T-cell (primary cell): Measurements from ENCODE around the gene HEMK1. TPM values are rescaled to one million over a fixed set of nuclear protein-coding genes. Genes with fewer than 3 reads are reported as not detected.

Experiments used
- ATAC-seq, 4 experiments: fragments of 200-7000 bp in 3 of 4; fragments of 150-1000 bp in 1 of 4; cut with Tn5 transposase; replicated peaks in 1 of 4; 1 replicate in 3 of 4; 2 replicates in 1 of 4; pipeline ENCODE4 v1.10.0; 2021; ENCODE audit warnings: moderate library complexity in 3 of 4, mild to moderate bottlenecking in 2 of 4, moderate number of reproducible peaks in 1 of 4
- CTCF ChIA-PET, 2 donors: fragments of 300-600 bp; sonication (Branson Sonifier 250); formaldehyde crosslinking; loops; one replicate each; lab custom pipeline; 2022; ENCODE audit warnings: antibody characterized with exemption in 2 of 2; lab: Charles Lee
- POLR2A ChIA-PET, 2 donors: fragments of 300-600 bp; sonication (Branson Sonifier 250); formaldehyde crosslinking; loops; one replicate each; lab custom pipeline; 2022; ENCODE audit warnings: antibody characterized with exemption in 2 of 2; lab: Charles Lee
- DNase-seq, 35 experiments: peaks; one replicate each; pipeline versions ENCODE4 v3.0.0 to v3.0.0-alpha.2; 2013 to 2023
- H3K27ac ChIP-seq: one replicate; pipeline ENCODE4 v1.5.1; 2013; ENCODE audit warnings: low read length
- H3K27me3 ChIP-seq, 2 experiments: replicated peaks in 1 of 2; 1 replicate in 1 of 2; 2 replicates in 1 of 2; pipeline versions ENCODE4 v1.6.1 to v1.7.0; 2013; ENCODE audit warnings: low read length in 1 of 2, mixed read lengths in 1 of 2; ENCODE audit not compliant: control insufficient read depth in 2 of 2, insufficient read depth in 2 of 2; ENCODE audit errors: extremely low read depth in 1 of 2
- H3K36me3 ChIP-seq, 2 donors: 1 replicate in 1 of 2; 2 replicates in 1 of 2; pipeline versions ENCODE4 v1.6.1 to v1.7.0; 2013; ENCODE audit warnings: low read length in 1 of 2; ENCODE audit not compliant: control insufficient read depth in 2 of 2, insufficient read depth in 1 of 2; ENCODE audit errors: extremely low read depth in 1 of 2
- H3K4me1 ChIP-seq, 2 experiments: 1 replicate in 1 of 2; 2 replicates in 1 of 2; pipeline versions ENCODE4 v1.6.1 to v1.7.0; 2013; ENCODE audit warnings: low read length in 2 of 2, mixed read lengths in 1 of 2; ENCODE audit not compliant: insufficient read depth in 2 of 2, control insufficient read depth in 1 of 2; ENCODE audit errors: extremely low read depth in 1 of 2
- H3K4me3 ChIP-seq, 2 donors: 1 replicate in 1 of 2; 2 replicates in 1 of 2; pipeline versions ENCODE4 v1.5.1 to v1.7.0; 2013; ENCODE audit warnings: mild to moderate bottlenecking in 2 of 2, low read length in 1 of 2, moderate library complexity in 1 of 2; ENCODE audit not compliant: control insufficient read depth in 1 of 2; ENCODE audit errors: extremely low read depth in 1 of 2
- H3K9me3 ChIP-seq: 2 replicates; pipeline ENCODE4 v1.7.0; 2013
- H3K27ac Mint-ChIP-seq, 2 donors: one replicate each; pipeline ENCODE4 v1.8.0; 2020 to 2021; ENCODE audit warnings: mild to moderate bottlenecking in 2 of 2, mixed read lengths in 2 of 2
- H3K27me3 Mint-ChIP-seq, 2 donors: one replicate each; pipeline ENCODE4 v1.8.0; 2021 to 2022; ENCODE audit warnings: mixed read lengths in 2 of 2
- H3K36me3 Mint-ChIP-seq: one replicate; pipeline ENCODE4 v1.8.0; 2021; ENCODE audit warnings: mixed read lengths
- H3K4me1 Mint-ChIP-seq, 3 donors: one replicate each; pipeline ENCODE4 v1.8.0; 2020 to 2022; ENCODE audit warnings: mixed read lengths in 3 of 3, mild to moderate bottlenecking in 1 of 3
- H3K4me3 Mint-ChIP-seq, 3 donors: one replicate each; pipeline ENCODE4 v1.8.0; 2020 to 2022; ENCODE audit warnings: mild to moderate bottlenecking in 3 of 3, mixed read lengths in 3 of 3, moderate library complexity in 3 of 3
- H3K9me3 Mint-ChIP-seq, 3 donors: one replicate each; pipeline ENCODE4 v1.8.0; 2020 to 2022; ENCODE audit warnings: mixed read lengths in 3 of 3
- WGBS: methylation state at CpG from one replicate; pipeline ENCODE4 v1.1.5; 2013; ENCODE audit warnings: missing lambda C conversion rate; ENCODE audit not compliant: insufficient coverage; 5-methylcytosine and 5-hydroxymethylcytosine counted together
- total RNA-seq, 35 experiments: library from RNA in 6 of 35; stranded (reverse) in 6 of 35; fragments of 120-200 nt in 1 of 35; gene quantifications; one replicate each; pipeline versions ENCODE4 v1.2.1 to v1.2.4 and lab custom pipeline; 2013 to 2026

Gene HEMK1
- total RNA-seq, 5 donors from 2014 or later (not counting 1 experiment from before 2014, with no cell fraction given) = 35.5 to 66.6 (median 42.0) TPM

- POLR2A ChIA-PET = interaction anchor here (0.6 kb wide), 2 partner anchors 28 to 123 kb away, joined by 3 to 5 read pairs; no protein-coding TSS in a partner anchor
- peak overlapping the region in 2 of 3 donors; percentile 45 to 84 for H3K4me3 Mint-ChIP-seq
- H3K9me3 Mint-ChIP-seq = no peaks in the 10 kb centered on the region
- H3K4me3 ChIP-seq = no peak overlapping the region
- H3K27ac ChIP-seq = peak overlapping the region; percentile 60
- H3K4me1 ChIP-seq = peaks cover 34 to 94% of the 10 kb centered on the region in 2 experiments
- CTCF ChIA-PET = interaction anchor here in 1 of 2 donors (0.6 to 2.6 kb wide), 4 partner anchors 14 to 39 kb away, joined by 4 to 8 read pairs (median 6); partner anchors contain the start of gene CISH
- ATAC-seq (no peak), DNase-seq (peak in 1 of 35 experiments; percentile 36)
- no CpG with 5 or more reads among the region's 1 CpG for WGBS
- H3K9me3 ChIP-seq = no peaks in the 10 kb centered on the region
- H3K27ac Mint-ChIP-seq = peak overlapping the region; percentile 95 to 98
- peaks cover 15 to 31% of the 10 kb centered on the region in 2 donors for H3K36me3 ChIP-seq
- peaks cover 11% of the 10 kb centered on the region for H3K36me3 Mint-ChIP-seq
- H3K27me3 Mint-ChIP-seq = no peaks in the 10 kb centered on the region
- peaks cover 65 to 84% (median 80%) of the 10 kb centered on the region in 3 donors for H3K4me1 Mint-ChIP-seq
- no peaks in the 10 kb centered on the region for H3K27me3 ChIP-seq
Measured at GRCh38 chr3:50574444-50574831, 5.1 kb downstream of the HEMK1 start.

- H3K27me3 Mint-ChIP-seq = no peaks in the 10 kb centered on the region
- H3K4me1 Mint-ChIP-seq = peaks cover 60 to 80% (median 75%) of the 10 kb centered on the region in 3 donors
- H3K27ac ChIP-seq = peak overlapping the region; percentile 60
Measured at GRCh38 chr3:50575372-50575771, 6.0 kb downstream of the HEMK1 start.

DNA sequence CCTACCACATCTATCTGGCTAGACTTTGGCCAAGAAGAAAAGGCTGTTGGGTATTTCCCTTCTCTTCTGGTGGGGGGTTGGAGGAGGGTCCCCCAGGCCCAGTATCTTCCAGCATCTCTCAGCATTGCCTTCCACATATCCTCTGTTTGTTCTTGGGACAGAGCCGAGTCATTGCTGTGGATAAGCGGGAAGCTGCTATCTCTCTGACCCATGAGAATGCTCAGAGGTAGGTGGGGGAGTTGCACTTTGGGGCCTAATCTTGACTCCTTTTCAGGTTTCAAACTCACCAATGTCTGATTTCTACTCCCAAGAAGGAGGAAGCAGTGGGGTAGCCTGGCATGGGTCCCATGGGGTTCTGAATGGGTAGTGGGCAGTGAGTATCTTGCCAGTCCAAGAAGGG, 8.0 kb downstream of the HEMK1 start:
- Histone ChIP-seq H3K4me3 (no peak overlapping the region), H3K4me1 (peaks cover 31 to 93% of the 10 kb centered on the region in 2 experiments), H3K36me3 (peaks cover 16 to 50% of the 10 kb centered on the region in 2 donors), H3K27ac (peak overlapping the region; percentile 60), H3K27me3 (no peaks in the 10 kb centered on the region), H3K9me3 (no peaks in the 10 kb centered on the region)
- POLR2A ChIA-PET = no interaction called here
- Mint-ChIP-seq H3K27me3 (no peaks in the 10 kb centered on the region), H3K9me3 (no peaks in the 10 kb centered on the region), H3K36me3 (peaks cover 19% of the 10 kb centered on the region), H3K4me3 (no peak overlapping the region), H3K4me1 (peaks cover 54 to 80% (median 74%) of the 10 kb centered on the region in 3 donors), H3K27ac (peak overlapping the region; percentile 6 to 95)
- ATAC-seq (no peak), DNase-seq (no peak)
- CTCF ChIA-PET = interaction anchor here in 1 of 2 donors (1.5 kb wide), 1 partner anchor 13 kb away, joined by 3 read pairs; no protein-coding TSS in a partner anchor
- no CpG with 5 or more reads among the region's 2 CpGs for WGBS

More at GRCh38 chr3:50575372-50575771, 6.0 kb downstream of the HEMK1 start:
- no peaks in the 10 kb centered on the region for H3K27me3 ChIP-seq
- H3K4me3 ChIP-seq = no peak overlapping the region
- H3K27ac Mint-ChIP-seq = peak overlapping the region; percentile 95 to 98
- no peaks in the 10 kb centered on the region for H3K9me3 Mint-ChIP-seq
- H3K9me3 ChIP-seq = no peaks in the 10 kb centered on the region
- H3K36me3 Mint-ChIP-seq = peaks cover 11% of the 10 kb centered on the region
- CTCF ChIA-PET = interaction anchor here in 1 of 2 donors (0.8 to 2.6 kb wide), 3 partner anchors 13 to 81 kb away, joined by 3 to 6 read pairs (median 4); no protein-coding TSS in a partner anchor
- peaks cover 16 to 41% of the 10 kb centered on the region in 2 donors for H3K36me3 ChIP-seq
- POLR2A ChIA-PET = interaction anchor here in 1 of 2 donors (0.6 kb wide), 1 partner anchor 925 kb away, joined by 17 read pairs; no protein-coding TSS in a partner anchor
- H3K4me3 Mint-ChIP-seq = peak overlapping the region in 1 of 3 donors; percentile 84
- peaks cover 32 to 95% of the 10 kb centered on the region in 2 experiments for H3K4me1 ChIP-seq
- DNase-seq (no peak), ATAC-seq (no peak)
- WGBS = 81% methylated on average over 6 of the region's 6 CpGs

- Histone ChIP-seq H3K27me3 (no peaks in the 10 kb centered on the region), H3K4me1 (peaks cover 5 to 69% of the 10 kb centered on the region in 2 experiments), H3K4me3 (no peak overlapping the region), H3K27ac (no peak overlapping the region), H3K36me3 (peaks cover 16 to 68% of the 10 kb centered on the region in 2 donors), H3K9me3 (no peaks in the 10 kb centered on the region)
- peak in 2 of 35 experiments; percentile 24 to 33 for DNase-seq
- Mint-ChIP-seq H3K4me1 (peaks cover 23 to 60% (median 59%) of the 10 kb centered on the region in 3 donors), H3K4me3 (peak overlapping the region in 1 of 3 donors; percentile 54), H3K9me3 (no peaks in the 10 kb centered on the region), H3K27me3 (no peaks in the 10 kb centered on the region), H3K27ac (peak overlapping the region; percentile 79 to 85), H3K36me3 (peaks cover 32% of the 10 kb centered on the region)
- CTCF ChIA-PET = interaction anchor here (0.9 to 1.0 kb wide), 2 partner anchors 9 to 10 kb away, joined by 3 to 4 read pairs; no protein-coding TSS in a partner anchor
- 93% methylated on average over 5 of the region's 9 CpGs for WGBS
- POLR2A ChIA-PET = interaction anchor here in 1 of 2 donors (1.0 kb wide), 1 partner anchor 9 kb away, joined by 4 read pairs; no protein-coding TSS in a partner anchor
- peak; percentile 82 to 85 (median 82) for ATAC-seq
Measured at GRCh38 chr3:50580683-50581458, 11.5 kb downstream of the HEMK1 start.

DNA sequence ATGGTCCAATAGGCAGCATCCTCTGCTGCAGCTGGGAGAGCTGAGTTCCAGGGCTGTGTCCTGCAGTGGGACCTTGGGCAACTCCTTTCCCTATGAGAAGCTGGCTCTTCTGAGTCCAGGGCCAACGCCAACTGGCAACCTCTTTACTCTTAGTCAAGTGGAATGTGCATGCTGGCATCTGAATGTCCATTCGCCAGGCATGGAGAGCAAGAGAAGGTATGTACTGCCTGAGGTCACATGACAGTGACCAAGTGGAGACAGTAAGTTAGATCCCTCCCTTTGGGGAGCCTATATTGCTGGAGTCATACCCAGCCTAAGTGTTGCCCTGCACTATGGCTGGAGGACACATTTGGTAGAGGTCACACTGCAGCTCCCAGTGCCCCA, 12.1 kb downstream of the HEMK1 start:
- Histone ChIP-seq H3K27me3 (no peaks in the 10 kb centered on the region), H3K27ac (no peak overlapping the region), H3K4me3 (no peak overlapping the region), H3K4me1 (peaks cover 5 to 69% of the 10 kb centered on the region in 2 experiments), H3K36me3 (peaks cover 14 to 68% of the 10 kb centered on the region in 2 donors), H3K9me3 (no peaks in the 10 kb centered on the region)
- Mint-ChIP-seq H3K4me1 (peaks cover 20 to 54% (median 54%) of the 10 kb centered on the region in 3 donors), H3K9me3 (no peaks in the 10 kb centered on the region), H3K4me3 (peak overlapping the region in 1 of 3 donors; percentile 54), H3K27me3 (no peaks in the 10 kb centered on the region), H3K36me3 (peaks cover 32% of the 10 kb centered on the region), H3K27ac (peak overlapping the region; percentile 79 to 85)
- WGBS = 100% methylated on average over 1 of the region's 2 CpGs
- DNase-seq = no peak
- ChIA-PET CTCF (interaction anchor here in 1 of 2 donors (1.0 kb wide), 1 partner anchor 10 kb away, joined by 3 read pairs; no protein-coding TSS in a partner anchor), POLR2A (interaction anchor here in 1 of 2 donors (0.5 to 1.0 kb wide), 2 partner anchors 8 to 10 kb away, joined by 3 to 4 read pairs; no protein-coding TSS in a partner anchor)
- ATAC-seq = peak in 1 of 4 experiments; percentile 14

GRCh38 chr3:50582083-50582482, 12.8 kb downstream of the HEMK1 start:
- 90% methylated on average over 7 of the region's 9 CpGs for WGBS
- Mint-ChIP-seq H3K27me3 (no peaks in the 10 kb centered on the region), H3K4me3 (peak overlapping the region in 1 of 3 donors; percentile 23), H3K4me1 (peaks cover 19 to 57% (median 53%) of the 10 kb centered on the region in 3 donors), H3K36me3 (peaks cover 32% of the 10 kb centered on the region), H3K9me3 (no peaks in the 10 kb centered on the region), H3K27ac (peak overlapping the region; percentile 43 to 69)
- H3K4me1 ChIP-seq = peaks cover 5 to 69% of the 10 kb centered on the region in 2 experiments
- CTCF ChIA-PET = interaction anchor here in 1 of 2 donors (1.0 kb wide), 1 partner anchor 9 kb away, joined by 3 read pairs; no protein-coding TSS in a partner anchor
- no peak overlapping the region for H3K27ac ChIP-seq
- H3K9me3 ChIP-seq = no peaks in the 10 kb centered on the region
- DNase-seq (no peak), ATAC-seq (no peak)
- no peaks in the 10 kb centered on the region for H3K27me3 ChIP-seq
- no peak overlapping the region for H3K4me3 ChIP-seq
- peaks cover 11 to 64% of the 10 kb centered on the region in 2 donors for H3K36me3 ChIP-seq
- POLR2A ChIA-PET = interaction anchor here in 1 of 2 donors (0.5 kb wide), 1 partner anchor 9 kb away, joined by 3 read pairs; no protein-coding TSS in a partner anchor
